ENCODE results near the gene GP1BB. TPM values are rescaled to one million over a fixed set of nuclear protein-coding genes. Genes with fewer than 3 reads are reported as not detected.

Gene GP1BB
- total RNA-seq, 1 donor from 2014 or later = 0.95 TPM

DNA sequence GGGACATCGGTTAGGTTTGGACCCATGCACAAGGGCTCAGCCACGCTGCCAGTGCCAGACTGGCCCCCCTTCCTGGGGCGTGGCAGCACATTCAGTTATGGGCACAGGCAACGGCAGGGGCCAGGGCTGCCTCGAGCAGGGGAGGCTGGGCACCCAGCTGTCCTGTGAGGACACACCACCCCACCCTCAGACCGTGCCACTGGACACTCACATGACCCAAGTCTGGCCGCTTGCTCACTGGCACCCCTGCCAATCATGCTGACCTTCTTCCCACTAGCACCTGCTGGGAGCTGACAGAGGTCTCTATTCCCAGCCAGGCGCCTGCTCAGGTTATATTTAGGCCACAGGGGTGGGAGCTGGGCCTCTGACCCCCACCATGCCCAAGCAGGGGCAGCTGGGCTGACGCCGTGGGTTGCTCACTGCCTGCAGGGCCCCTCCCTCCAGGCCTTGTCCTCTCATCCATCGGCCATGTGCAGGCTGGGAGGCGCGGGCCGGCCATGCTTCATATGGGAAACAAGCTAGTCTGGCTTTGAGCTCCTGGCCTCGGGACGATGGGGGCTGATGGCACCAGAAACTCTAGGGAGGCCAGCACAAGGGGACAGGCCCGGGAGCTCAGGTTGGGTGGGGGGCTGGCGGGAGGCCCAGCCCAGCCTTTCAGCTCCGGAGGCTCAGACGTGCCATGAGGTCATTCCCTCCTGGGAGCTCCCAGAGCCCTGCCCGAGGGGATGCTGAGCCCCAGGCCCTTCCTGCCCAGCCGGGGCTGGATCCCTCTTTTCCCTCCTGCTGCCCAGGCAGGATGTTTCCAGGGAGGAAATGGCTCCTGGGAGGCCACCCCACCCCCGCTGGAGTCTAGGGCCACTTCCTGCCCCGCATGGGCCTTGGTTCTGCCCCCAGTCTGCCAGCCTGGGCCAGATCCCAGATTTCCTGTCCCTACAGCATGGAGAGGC, 22.1 kb downstream of the GP1BB start:
- Mint-ChIP-seq H3K4me3 (ENCODE audit: unreplicated experiment) (no peak overlapping the region), H3K36me3 (ENCODE audit: low read depth, unreplicated experiment) (no peaks in the 10 kb centered on the region), H3K27me3 (ENCODE audit: low read depth, unreplicated experiment) (peaks cover 22% of the 10 kb centered on the region), H3K9me3 (ENCODE audit: unreplicated experiment) (no peaks in the 10 kb centered on the region), H3K4me1 (ENCODE audit: low read depth, unreplicated experiment) (no peaks in the 10 kb centered on the region), H3K27ac (ENCODE audit: unreplicated experiment) (no peak overlapping the region)
- no peak overlapping the region for H3K4me2 ChIP-seq (ENCODE audit: low read length)
- peaks cover 15% of the 10 kb centered on the region for H3K27me3 ChIP-seq (ENCODE audit: insufficient read depth, low read length)
- DNase-seq (ENCODE audit: low read depth) (no peak), FAIRE-seq (no peak)
- no peak overlapping the region for H3K27ac ChIP-seq (ENCODE audit: low read depth, low read length)
- no peaks in the 10 kb centered on the region for H3K4me1 ChIP-seq (ENCODE audit: insufficient read depth, low read length)
- H3K36me3 ChIP-seq (ENCODE audit: insufficient read depth, low read length) = no peaks in the 10 kb centered on the region
- H3K9ac ChIP-seq (ENCODE audit: low read length) = no peak overlapping the region
- no peaks in the 10 kb centered on the region for H3K79me2 ChIP-seq (ENCODE audit: insufficient read depth, low read length)
- no peaks in the 10 kb centered on the region for H4K20me1 ChIP-seq (ENCODE audit: insufficient read depth, low read length)
- H3K9me3 ChIP-seq (ENCODE audit: insufficient read depth, low read depth, low read length) = no peaks in the 10 kb centered on the region
- TF ChIP-seq CTCF (IDR thresholded peaks at IDR 0.05; ENCODE audit: insufficient read depth, low read depth, low read length) (no peak), EZH2 (IDR thresholded peaks at IDR 0.05; ENCODE audit: insufficient read depth, low read length) (no peak)
- H2AFZ ChIP-seq (ENCODE audit: low read depth, low read length) = peak overlapping the region; percentile 10
- H3K4me3 ChIP-seq (ENCODE audit: insufficient read depth, low read depth, low read length) = no peak overlapping the region

DNA sequence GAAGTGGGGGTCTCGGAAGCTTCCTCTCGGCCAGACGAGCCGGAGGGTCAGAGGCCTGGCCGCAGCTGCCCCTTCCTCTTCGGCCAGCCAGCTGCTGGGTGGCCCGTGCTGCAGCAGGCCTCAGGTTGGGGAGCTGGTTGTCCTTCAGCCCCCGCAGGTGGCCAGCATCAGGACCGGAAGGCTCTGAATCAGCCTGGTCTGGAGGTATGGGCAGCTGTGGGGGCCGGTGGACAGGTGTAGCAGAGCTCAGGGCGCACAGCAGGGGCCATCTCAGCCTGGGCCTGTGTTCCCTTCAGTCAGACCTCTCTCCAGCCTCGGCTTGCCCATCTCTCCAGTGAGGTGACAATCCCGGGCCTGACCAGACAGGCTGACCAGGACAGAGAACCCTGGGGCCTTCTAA, 23.4 kb downstream of the GP1BB start:
- Histone ChIP-seq H3K27me3 (ENCODE audit: insufficient read depth, low read length) (peaks cover 15% of the 10 kb centered on the region), H3K4me2 (ENCODE audit: low read length) (no peak overlapping the region), H2AFZ (ENCODE audit: low read depth, low read length) (no peak overlapping the region)

More for the DNA sequence above, 23.4 kb downstream of the GP1BB start:
- H3K9ac ChIP-seq (ENCODE audit: low read length) = no peak overlapping the region
- no peaks in the 10 kb centered on the region for H3K9me3 ChIP-seq (ENCODE audit: insufficient read depth, low read depth, low read length)
- H4K20me1 ChIP-seq (ENCODE audit: insufficient read depth, low read length) = no peaks in the 10 kb centered on the region
- DNase-seq (ENCODE audit: low read depth) (no peak), FAIRE-seq (no peak)
- peaks cover 8% of the 10 kb centered on the region for H3K4me1 ChIP-seq (ENCODE audit: insufficient read depth, low read length)
- H3K27me3 Mint-ChIP-seq (ENCODE audit: low read depth, unreplicated experiment) = peaks cover 19% of the 10 kb centered on the region
- H3K4me3 Mint-ChIP-seq (ENCODE audit: unreplicated experiment) = no peak overlapping the region
- no peaks in the 10 kb centered on the region for H3K79me2 ChIP-seq (ENCODE audit: insufficient read depth, low read length)
- no peak overlapping the region for H3K27ac ChIP-seq (ENCODE audit: low read depth, low read length)
- no peaks in the 10 kb centered on the region for H3K36me3 ChIP-seq (ENCODE audit: insufficient read depth, low read length)
- H3K27ac Mint-ChIP-seq (ENCODE audit: unreplicated experiment) = no peak overlapping the region
- no peak overlapping the region for H3K4me3 ChIP-seq (ENCODE audit: insufficient read depth, low read depth, low read length)
- no peaks in the 10 kb centered on the region for H3K4me1 Mint-ChIP-seq (ENCODE audit: low read depth, unreplicated experiment)
- H3K9me3 Mint-ChIP-seq (ENCODE audit: unreplicated experiment) = no peaks in the 10 kb centered on the region
- TF ChIP-seq CTCF (IDR thresholded peaks at IDR 0.05; ENCODE audit: insufficient read depth, low read depth, low read length) (no peak), EZH2 (IDR thresholded peaks at IDR 0.05; ENCODE audit: insufficient read depth, low read length) (no peak)
- no peaks in the 10 kb centered on the region for H3K36me3 Mint-ChIP-seq (ENCODE audit: low read depth, unreplicated experiment)

Data from astrocyte (in vitro differentiated cells and primary cell).